GM19193 (cell line): ENCODE results near the gene RHOT1.

Experiments
- POLR2A ChIP-seq: IDR thresholded peaks from 4 replicates; pipeline ENCODE4 v1.6.1; 2011; ENCODE audit not compliant: insufficient read depth, insufficient read length; ENCODE audit errors: extremely low read depth

Gene RHOT1

DNA sequence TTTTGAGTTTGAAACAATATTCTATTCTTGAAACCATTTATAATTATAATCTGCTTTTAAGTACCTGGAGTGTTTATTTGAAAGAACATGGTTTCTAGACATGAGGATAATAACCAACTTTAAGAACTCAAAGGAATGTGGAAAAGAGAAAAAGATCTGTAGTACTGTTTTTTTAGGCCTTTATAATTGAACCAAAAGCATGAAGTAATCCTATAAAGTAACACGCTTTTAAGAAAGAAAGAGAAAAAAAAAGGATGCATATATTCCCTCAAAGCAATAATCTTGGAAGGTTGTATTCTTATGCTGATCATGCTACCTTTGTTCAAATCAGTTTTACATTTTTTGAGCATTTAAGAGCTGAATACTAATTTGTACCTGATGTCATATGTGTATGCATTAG lies 69.4 kb downstream of the RHOT1 start:
- no peak for TF ChIP-seq POLR2A

DNA sequence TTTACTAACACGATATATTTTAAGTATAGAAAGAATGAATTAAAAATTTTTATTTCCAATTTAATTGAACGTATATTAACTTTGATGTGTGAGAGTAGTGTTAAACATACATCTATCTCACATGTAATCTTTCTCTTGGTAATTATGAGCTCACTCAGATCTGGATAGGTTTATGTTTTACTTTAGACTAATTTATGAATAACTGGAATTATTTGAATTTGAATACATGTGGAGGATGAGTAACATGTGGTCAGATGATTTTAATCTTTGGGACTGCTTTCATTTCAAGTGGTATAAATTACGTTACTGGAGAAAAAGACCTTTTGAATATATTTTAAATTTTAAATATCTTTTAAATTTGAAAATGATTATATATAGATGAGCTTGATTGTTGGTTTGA lies 73.4 kb downstream of the RHOT1 start:
- TF ChIP-seq POLR2A = no peak

DNA sequence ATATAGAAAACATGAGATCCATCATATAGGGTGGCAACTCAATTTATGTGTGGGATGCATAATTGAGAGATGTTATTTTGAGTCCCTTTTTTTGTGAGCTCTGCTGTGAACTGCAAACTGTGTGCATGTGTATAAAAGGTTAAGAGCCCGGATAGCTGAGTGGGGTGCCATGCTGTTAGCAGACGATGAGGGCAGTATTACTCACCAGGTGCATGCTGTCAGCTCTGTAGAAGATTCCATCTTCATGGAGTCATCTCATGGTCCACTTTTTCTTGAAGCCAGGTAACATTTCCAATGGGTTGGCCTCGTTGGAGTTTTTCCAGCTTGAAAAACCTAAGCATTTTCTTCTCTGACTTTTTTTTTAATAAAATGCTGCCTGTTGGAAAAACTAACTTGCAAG lies 80.3 kb downstream of the RHOT1 start:
- no peak for TF ChIP-seq POLR2A

DNA sequence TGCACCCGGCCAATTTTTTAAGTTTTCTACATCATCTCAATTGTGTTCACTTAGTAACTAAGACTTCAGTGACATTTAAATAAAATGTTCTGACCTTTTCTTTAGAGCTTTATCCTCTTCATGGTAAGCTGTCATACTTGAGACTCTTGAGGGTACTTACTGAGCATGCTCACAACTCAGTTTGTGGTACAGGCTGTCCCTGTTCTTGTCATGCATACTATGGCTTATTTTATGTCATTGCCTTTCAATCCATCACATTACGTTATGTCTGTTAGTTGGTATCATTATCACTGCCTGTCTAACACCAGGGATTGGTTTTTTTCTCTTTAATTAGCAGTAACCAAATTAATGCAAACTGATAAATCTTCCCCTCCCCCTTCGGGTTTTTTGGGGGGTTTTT lies 81.4 kb downstream of the RHOT1 start:
- TF ChIP-seq POLR2A = no peak

DNA sequence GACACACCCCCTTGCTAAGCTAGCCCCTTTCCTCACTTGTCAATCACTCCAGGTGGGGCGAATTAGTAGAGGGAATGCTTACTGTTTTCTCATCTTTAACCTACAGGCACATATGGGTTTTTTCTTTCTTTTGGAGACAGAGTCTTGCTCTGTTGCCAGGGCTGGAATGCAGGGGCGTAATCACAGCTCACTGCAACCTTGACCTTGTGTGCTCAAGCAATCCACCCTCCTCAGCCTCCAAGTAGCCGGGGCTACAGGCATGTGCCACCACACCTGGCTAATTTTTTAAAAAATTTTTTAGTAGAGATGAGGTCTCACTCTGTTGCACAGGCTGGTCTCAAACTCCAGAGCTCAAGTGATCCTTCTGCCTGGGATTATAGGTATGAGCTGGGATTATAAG lies 84.6 kb downstream of the RHOT1 start:
- no peak for TF ChIP-seq POLR2A

DNA sequence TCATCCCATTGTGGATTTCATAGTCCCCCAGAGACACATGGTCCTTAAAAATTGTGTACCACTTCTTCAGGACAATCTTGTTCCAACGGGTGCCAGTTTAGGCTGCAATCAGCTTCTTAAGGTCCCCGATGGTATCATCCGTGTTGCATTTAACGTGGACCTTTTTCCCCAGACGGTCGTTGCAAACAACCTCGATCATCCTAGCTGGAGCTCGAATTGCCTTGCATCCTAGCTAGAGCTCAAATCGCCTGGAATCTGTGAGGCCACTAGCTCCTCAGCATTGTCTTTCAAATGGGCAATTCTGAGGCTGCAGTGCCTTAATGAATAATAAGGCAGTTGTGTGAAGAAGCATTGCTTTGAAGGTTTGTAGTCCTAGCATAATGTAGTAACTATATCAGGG lies 85.6 kb downstream of the RHOT1 start:
- no peak for TF ChIP-seq POLR2A

DNA sequence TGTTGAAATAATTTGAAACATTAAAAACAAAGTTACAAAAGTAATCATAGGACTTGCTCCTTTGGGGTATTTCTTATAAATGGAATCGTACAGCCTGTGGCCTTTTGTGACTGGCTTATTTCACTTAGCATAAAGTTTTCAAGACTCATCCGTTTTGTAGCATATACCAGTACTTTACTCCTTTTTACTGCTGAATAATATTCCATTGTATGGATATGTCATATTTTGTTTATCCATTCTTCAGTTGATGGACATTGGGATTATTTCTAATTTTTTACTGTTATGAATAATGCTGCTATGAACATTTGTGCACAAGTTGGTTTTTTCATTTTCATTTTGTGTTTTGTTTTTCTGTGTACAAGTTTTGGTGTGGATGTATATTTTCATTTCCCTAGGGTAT lies 93.3 kb downstream of the RHOT1 start:
- TF ChIP-seq POLR2A = no peak

DNA sequence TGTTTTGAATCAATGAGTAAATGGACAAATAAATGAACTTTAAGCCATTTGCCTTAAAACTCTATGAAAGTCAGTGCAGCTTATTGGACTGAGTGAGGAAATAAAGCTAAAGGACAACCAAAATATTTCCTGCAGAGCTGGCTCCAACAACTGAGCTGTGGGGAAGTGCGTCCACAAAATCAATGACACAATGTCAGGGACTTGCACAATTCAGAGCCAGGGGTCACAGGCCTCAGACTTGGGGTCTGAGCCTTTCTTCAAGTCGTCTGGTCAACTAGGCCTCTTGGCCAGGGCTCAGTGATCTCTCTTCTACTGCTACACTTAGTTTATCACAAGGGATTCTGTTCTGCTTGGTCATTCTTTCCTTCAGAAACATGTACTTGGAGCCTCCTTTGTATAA lies 97.2 kb downstream of the RHOT1 start:
- TF ChIP-seq POLR2A = no peak

DNA sequence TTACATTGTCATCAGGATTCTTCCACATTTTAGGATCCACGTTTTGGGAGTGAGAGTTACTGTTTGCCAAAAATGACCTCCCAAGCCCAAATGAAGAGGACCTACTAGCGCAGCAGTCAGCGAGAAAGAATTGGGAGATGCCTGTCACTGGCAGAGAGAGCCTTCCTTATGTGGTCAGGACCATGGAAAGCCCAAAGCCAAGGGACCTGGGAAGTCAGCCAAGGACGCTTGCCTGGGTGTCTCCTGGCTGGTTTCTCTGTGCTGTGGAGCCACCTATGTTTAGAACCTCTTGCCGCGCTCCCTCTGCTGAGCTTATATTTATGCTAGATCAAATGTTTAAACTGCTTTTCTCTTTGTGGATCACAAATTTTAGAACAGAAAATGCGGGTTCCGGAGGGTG lies 98.4 kb downstream of the RHOT1 start:
- TF ChIP-seq POLR2A = no peak

DNA sequence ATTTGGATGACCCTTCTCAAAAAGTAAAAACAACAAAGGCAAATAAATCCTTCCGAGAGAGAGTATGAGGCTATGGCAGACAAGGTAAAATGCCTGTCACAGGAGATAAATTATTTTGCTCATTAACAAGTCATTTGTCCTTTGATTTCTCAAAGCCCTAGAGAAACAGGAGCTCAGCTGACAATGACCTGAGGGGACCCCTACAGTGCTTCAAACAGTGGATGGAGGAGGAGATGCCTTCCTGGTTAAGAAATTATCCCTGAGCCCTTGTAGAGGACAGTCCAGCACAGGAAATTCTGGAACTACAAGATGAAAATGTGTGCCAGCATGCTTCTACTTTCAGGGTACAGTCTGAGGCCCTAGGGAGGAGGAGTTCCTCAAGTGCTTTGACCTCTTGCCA lies 99.3 kb downstream of the RHOT1 start:
- no peak for TF ChIP-seq POLR2A

DNA sequence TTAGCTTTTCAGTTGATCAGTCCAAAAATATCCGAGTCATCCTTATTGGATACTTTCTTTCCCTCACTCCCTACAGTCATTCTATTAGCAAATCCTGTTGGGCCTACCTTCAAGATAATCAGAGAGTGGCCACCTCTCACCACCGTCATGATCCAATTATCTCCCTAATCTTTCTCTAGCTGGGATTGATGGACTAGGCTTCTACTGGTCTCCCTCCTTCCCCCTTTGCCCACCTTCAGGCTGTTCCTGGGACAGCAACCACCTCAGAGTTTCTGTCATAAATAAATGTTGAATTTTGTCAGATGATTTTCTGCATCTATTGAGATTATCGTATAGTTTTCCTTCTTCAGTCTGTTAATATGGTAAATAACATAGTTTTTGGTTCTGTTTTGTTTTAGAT lies 107.2 kb downstream of the RHOT1 start:
- TF ChIP-seq POLR2A = no peak

DNA sequence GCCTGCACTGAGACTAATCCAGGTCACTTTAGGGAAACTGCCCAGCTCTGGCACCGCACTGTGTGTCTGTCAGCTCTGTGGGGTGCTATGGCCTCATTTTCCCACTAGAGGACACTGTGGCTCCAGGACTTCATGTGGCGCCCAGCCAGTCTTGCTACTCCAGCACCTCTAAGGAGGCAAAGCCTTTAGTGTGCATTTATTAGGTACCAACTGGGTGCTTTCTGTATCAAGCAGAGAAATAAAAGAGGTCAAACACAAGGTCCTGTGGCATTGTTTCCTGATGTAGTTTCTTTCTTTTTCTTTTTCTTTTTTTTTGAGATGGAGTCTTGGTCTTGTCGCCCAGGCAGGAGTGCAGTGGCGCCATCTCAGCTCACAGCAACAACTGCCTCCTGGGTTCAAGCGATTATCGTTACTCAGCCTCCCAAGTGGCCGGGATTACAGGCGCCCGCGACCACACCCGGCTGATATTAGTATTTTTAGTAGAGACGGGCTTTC lies 110.9 kb downstream of the RHOT1 start:
- no peak for TF ChIP-seq POLR2A

DNA sequence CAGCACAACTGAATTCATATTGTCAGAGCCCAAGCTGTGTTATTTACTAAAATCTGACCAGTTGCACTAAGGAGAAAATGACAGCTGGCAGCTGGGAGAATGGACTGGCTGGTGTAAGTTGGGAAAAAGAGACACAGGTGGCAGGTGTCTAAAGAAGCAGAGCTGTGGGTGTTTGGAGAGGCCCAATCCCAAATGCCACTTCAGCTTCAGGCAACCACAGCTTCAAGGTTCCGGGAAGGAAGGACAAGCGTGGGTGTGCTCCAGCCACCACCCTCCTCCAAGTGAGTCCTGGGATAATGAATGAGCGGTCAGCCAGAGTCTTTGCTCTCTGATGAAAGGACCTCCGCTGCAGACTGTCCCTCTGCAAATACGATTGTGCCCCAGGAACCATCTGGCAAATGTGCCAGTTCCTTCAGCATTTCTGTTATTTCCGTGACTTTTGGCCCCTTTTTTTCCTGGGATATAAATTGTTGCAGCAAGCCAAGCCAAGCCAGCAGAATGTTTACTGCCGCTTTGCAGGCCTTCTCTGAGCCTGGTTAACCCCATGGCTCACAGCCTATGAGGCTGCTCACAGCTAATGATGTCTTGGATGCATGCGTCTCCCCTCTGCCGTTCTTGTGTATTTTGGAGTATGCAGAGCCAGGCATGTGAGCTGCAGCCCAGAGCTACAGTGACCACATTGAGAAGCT lies 113.9 kb downstream of the RHOT1 start:
- no peak for TF ChIP-seq POLR2A

DNA sequence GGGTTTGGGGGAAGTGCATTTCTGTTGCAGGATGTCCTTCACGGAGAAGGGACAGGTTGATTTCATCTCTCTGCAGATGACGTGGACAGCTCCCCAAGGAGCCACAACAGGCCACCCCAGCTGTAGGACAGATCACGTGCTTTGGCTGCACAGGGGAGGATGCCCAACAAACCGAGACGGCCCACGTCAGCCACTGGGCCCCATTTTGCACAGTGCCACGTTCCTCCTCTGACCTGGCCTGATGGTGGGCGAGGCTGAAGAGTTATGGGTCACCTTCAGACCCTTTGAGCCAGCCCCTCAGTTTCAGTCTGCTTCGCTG lies 114.4 kb downstream of the RHOT1 start:
- TF ChIP-seq POLR2A = no peak

DNA sequence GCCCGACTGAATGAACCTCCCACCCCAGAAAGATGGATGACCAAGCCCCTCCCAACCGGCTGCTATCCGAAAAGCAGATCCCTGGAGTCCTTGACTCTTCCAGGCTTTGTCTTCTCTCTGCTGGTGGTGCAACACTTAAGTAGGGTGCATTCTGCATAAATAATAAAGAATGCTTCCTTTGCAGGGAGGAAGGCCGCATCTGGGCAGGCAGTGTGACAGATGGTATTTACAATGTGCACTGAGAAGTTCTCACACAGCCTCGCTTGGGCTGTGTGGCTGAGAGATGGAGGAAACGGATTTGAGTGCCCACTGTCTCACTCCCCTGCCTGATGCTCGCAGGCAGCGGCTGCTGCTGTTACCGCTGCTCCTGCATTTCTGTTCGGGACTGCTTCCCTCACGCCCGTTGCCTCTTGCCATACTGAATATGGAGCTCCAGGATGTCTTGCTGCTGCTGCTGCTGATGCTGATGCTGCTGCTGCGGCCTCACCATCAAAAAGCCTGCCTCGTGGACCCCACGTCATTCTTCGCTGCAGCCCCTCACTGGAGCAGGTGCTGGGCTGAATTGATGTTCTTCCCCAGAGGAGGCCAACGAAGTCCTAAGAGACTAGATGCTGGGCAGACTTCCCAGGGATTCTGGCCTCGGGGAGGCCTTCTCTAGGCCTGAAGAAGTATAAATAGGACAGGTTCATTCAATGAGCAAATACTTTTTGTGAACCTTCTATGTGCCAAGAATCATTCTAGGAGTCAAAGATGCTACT lies 116.3 kb downstream of the RHOT1 start:
- TF ChIP-seq POLR2A = no peak

DNA sequence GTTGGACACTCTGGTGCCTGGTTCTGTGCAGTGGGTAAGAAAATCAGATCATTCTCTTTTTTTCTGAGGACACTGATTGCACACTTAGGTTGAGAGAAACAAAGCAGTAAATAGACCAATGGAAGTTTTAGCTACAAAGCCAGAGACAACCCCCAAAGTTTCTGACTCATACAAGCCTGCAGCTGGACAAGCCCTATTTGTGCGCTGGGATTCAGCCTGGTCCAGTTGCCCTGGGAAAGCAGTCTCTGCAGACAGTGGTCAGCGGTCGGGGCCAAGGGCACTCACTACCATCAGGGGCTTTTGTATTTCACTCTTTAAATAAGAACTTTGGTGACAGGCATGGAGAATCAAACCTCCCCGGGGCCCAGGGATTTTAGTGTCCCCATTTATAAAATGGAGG lies 117.3 kb downstream of the RHOT1 start:
- no peak for TF ChIP-seq POLR2A

DNA sequence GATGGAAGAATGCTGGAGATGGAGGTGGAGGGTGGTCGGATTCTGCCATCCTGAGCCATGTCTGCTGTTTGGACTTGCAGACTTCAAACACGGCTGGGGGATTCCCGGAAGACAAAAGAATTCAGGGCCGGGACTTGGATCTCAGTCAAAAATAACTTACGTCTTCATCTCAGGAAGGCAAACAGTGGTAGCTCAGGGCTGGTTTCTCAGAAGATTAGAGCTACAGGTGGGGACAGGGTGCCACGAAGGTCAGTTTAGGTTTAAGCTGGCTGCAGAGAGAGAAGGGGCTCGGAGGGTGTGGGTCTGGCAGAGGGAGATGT lies 119.1 kb downstream of the RHOT1 start:
- no peak for TF ChIP-seq POLR2A
